ENCODE results near the gene GON4L.

The GON4L gene, protein sequence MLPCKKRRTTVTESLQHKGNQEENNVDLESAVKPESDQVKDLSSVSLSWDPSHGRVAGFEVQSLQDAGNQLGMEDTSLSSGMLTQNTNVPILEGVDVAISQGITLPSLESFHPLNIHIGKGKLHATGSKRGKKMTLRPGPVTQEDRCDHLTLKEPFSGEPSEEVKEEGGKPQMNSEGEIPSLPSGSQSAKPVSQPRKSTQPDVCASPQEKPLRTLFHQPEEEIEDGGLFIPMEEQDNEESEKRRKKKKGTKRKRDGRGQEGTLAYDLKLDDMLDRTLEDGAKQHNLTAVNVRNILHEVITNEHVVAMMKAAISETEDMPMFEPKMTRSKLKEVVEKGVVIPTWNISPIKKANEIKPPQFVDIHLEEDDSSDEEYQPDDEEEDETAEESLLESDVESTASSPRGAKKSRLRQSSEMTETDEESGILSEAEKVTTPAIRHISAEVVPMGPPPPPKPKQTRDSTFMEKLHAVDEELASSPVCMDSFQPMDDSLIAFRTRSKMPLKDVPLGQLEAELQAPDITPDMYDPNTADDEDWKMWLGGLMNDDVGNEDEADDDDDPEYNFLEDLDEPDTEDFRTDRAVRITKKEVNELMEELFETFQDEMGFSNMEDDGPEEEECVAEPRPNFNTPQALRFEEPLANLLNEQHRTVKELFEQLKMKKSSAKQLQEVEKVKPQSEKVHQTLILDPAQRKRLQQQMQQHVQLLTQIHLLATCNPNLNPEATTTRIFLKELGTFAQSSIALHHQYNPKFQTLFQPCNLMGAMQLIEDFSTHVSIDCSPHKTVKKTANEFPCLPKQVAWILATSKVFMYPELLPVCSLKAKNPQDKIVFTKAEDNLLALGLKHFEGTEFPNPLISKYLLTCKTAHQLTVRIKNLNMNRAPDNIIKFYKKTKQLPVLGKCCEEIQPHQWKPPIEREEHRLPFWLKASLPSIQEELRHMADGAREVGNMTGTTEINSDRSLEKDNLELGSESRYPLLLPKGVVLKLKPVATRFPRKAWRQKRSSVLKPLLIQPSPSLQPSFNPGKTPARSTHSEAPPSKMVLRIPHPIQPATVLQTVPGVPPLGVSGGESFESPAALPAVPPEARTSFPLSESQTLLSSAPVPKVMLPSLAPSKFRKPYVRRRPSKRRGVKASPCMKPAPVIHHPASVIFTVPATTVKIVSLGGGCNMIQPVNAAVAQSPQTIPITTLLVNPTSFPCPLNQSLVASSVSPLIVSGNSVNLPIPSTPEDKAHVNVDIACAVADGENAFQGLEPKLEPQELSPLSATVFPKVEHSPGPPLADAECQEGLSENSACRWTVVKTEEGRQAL (N-terminal part only)

DNA sequence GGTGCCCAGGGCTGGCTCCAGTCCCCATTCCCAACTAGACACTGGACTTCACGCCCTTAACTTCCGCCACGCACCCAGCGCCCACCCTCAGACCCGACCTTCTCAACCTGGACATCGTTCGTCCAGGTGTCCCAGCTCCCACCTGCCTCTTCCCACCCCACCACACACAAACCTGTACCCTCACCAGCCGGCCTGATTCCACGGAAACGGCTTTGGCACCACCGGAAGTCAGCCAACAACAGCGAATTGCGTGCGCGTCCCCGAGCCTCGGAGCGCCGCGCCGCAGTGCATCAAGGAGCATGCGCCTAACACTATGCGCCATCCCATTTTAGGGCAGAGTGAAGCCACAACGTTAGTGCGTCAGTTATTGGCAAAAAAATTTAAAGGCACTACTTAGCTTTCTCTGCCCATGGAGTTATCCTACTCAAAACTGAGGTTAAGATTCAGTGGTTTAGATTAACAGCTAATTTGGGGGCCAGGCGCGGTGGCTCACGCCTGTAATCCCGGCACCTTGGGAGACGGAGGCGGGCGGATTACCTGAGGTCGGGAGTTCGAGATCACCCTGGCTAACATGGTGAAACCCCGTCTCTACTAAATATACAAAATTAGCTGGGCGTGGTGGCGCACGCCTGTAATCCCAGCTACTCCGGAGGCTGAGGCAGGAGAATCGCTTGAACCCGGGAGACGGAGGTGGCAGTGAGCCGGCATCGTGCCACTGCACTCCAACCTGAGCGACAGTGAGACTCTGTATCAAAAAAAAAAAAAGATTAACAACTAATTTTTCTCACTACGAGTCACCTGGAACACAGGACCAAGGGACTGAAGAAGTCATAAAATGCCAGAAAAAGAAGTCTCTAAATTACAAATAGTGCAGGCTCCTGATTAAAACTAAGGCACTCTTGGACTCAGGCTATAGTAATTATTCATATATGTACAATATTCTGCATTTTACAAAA is at the start of gene GON4L:
GON4L (minus strand) TSS at position 240 of the 956 bp plus-strand sequence. CDS start 3,434 bp downstream, outside the sequence.
- H3K27ac ChIP-seq (ENCODE audit: extremely low read depth, low read depth, low read length), result peak within 1 kb of the TSS; percentile 27; the same call in 1 of the 2 replicates
- no peaks in the 10 kb centered on the region for H3K9me3 ChIP-seq (ENCODE audit: control insufficient read depth, insufficient read depth, low read depth, low read length)
- H3K36me3 ChIP-seq (ENCODE audit: control insufficient read depth in 2 of 2, insufficient read depth in 1 of 2, low read length in 2 of 2), result peaks cover 19 to 33% of the 10 kb centered on the region in 2 experiments; a peak in 2 of 3 replicates
- ChIA-PET CTCF (interaction anchor here (1.1 kb wide), 1 partner anchor 16 kb away, joined by 4 read pairs; no protein-coding TSS in a partner anchor), POLR2A (interaction anchor here (0.6 to 1.3 kb wide), 8 partner anchors 11 to 206 kb away, joined by 3 to 8 read pairs (median 3); partner anchors contain the start of gene KHDC4)
- H3K4me1 ChIP-seq (ENCODE audit: control insufficient read depth, insufficient read depth, low read length), result peaks cover 3% of the 10 kb centered on the region; the same call in 1 of the 2 replicates
- peak within 1 kb of the TSS; percentile 92 for H3K4me3 ChIP-seq (ENCODE audit: low read depth, low read length)
- TF ChIP-seq ZNF664 (tag by site-specific recombination; IDR thresholded peaks at IDR 0.05), result peak; percentile 94
- TF ChIP-seq KLF7 (tag by site-specific recombination; IDR thresholded peaks at IDR 0.05; ENCODE audit: borderline replicate concordance), result 0 out of 2 replicates have a peak, but pooled peaks have one; percentile 34
- peak; percentile 89 for TF ChIP-seq ZBTB17 (tag by site-specific recombination; IDR thresholded peaks at IDR 0.05)
- TF ChIP-seq, protein P1, sequence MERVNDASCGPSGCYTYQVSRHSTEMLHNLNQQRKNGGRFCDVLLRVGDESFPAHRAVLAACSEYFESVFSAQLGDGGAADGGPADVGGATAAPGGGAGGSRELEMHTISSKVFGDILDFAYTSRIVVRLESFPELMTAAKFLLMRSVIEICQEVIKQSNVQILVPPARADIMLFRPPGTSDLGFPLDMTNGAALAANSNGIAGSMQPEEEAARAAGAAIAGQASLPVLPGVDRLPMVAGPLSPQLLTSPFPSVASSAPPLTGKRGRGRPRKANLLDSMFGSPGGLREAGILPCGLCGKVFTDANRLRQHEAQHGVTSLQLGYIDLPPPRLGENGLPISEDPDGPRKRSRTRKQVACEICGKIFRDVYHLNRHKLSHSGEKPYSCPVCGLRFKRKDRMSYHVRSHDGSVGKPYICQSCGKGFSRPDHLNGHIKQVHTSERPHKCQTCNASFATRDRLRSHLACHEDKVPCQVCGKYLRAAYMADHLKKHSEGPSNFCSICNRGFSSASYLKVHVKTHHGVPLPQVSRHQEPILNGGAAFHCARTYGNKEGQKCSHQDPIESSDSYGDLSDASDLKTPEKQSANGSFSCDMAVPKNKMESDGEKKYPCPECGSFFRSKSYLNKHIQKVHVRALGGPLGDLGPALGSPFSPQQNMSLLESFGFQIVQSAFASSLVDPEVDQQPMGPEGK (tag by site-specific recombination; IDR thresholded peaks at IDR 0.05), result peak; percentile 62; the same call in 1 of the 2 replicates
- TF ChIP-seq, protein P2, sequence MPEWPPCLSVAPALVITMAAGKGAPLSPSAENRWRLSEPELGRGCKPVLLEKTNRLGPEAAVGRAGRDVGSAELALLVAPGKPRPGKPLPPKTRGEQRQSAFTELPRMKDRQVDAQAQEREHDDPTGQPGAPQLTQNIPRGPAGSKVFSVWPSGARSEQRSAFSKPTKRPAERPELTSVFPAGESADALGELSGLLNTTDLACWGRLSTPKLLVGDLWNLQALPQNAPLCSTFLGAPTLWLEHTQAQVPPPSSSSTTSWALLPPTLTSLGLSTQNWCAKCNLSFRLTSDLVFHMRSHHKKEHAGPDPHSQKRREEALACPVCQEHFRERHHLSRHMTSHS (tag by site-specific recombination; IDR thresholded peaks at IDR 0.05), result no peak
- TF ChIP-seq ZEB2 (tag by site-specific recombination; IDR thresholded peaks at IDR 0.05), result peak; percentile 80
- no peak for TF ChIP-seq ZNF354C (tag by site-specific recombination; IDR thresholded peaks at IDR 0.05; ENCODE audit: borderline replicate concordance, low read depth)
- peak; percentile 74; the same call in 1 of the 2 replicates for TF ChIP-seq ZBTB20 (tag by site-specific recombination; IDR thresholded peaks at IDR 0.05)
- peak; percentile 92 for TF ChIP-seq ZNF2 (tag by site-specific recombination; IDR thresholded peaks at IDR 0.05)
- TF ChIP-seq KLF16 (tag by site-specific recombination; IDR thresholded peaks at IDR 0.05), result peak; percentile 62; the same call in 1 of the 2 replicates
- peak; percentile 85 for TF ChIP-seq ZXDB (tag by site-specific recombination; IDR thresholded peaks at IDR 0.05)
- peak; percentile 26; the same call in 1 of the 2 replicates for TF ChIP-seq ZNF324 (tag by site-specific recombination; IDR thresholded peaks at IDR 0.05)
- peak; percentile 97 for TF ChIP-seq ZNF600 (tag by site-specific recombination; IDR thresholded peaks at IDR 0.05)
- TF ChIP-seq ZBTB48 (tag by site-specific recombination; IDR thresholded peaks at IDR 0.05), result peak; percentile 76
- peak; percentile 69; the same call in 1 of the 2 replicates for TF ChIP-seq KLF8 (tag by site-specific recombination; IDR thresholded peaks at IDR 0.05)
- TF ChIP-seq ZNF670 (tag by site-specific recombination; IDR thresholded peaks at IDR 0.05; ENCODE audit: low read depth), result no peak
- peak; percentile 71; the same call in 1 of the 2 replicates for TF ChIP-seq ZNF391 (tag by site-specific recombination; IDR thresholded peaks at IDR 0.05; ENCODE audit: borderline replicate concordance, low read depth)
- 0 out of 2 replicates have a peak, but pooled peaks have one; percentile 18 for TF ChIP-seq ZBTB7A (tag by site-specific recombination; IDR thresholded peaks at IDR 0.05; ENCODE audit: low read depth)
- TF ChIP-seq, protein P3, sequence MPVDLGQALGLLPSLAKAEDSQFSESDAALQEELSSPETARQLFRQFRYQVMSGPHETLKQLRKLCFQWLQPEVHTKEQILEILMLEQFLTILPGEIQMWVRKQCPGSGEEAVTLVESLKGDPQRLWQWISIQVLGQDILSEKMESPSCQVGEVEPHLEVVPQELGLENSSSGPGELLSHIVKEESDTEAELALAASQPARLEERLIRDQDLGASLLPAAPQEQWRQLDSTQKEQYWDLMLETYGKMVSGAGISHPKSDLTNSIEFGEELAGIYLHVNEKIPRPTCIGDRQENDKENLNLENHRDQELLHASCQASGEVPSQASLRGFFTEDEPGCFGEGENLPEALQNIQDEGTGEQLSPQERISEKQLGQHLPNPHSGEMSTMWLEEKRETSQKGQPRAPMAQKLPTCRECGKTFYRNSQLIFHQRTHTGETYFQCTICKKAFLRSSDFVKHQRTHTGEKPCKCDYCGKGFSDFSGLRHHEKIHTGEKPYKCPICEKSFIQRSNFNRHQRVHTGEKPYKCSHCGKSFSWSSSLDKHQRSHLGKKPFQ (tag by site-specific recombination; IDR thresholded peaks at IDR 0.05), result 0 out of 2 replicates have a peak, but pooled peaks have one; percentile 35
- peak; percentile 71 for TF ChIP-seq YY2 (tag by site-specific recombination; IDR thresholded peaks at IDR 0.05)
- TF ChIP-seq, protein P4, sequence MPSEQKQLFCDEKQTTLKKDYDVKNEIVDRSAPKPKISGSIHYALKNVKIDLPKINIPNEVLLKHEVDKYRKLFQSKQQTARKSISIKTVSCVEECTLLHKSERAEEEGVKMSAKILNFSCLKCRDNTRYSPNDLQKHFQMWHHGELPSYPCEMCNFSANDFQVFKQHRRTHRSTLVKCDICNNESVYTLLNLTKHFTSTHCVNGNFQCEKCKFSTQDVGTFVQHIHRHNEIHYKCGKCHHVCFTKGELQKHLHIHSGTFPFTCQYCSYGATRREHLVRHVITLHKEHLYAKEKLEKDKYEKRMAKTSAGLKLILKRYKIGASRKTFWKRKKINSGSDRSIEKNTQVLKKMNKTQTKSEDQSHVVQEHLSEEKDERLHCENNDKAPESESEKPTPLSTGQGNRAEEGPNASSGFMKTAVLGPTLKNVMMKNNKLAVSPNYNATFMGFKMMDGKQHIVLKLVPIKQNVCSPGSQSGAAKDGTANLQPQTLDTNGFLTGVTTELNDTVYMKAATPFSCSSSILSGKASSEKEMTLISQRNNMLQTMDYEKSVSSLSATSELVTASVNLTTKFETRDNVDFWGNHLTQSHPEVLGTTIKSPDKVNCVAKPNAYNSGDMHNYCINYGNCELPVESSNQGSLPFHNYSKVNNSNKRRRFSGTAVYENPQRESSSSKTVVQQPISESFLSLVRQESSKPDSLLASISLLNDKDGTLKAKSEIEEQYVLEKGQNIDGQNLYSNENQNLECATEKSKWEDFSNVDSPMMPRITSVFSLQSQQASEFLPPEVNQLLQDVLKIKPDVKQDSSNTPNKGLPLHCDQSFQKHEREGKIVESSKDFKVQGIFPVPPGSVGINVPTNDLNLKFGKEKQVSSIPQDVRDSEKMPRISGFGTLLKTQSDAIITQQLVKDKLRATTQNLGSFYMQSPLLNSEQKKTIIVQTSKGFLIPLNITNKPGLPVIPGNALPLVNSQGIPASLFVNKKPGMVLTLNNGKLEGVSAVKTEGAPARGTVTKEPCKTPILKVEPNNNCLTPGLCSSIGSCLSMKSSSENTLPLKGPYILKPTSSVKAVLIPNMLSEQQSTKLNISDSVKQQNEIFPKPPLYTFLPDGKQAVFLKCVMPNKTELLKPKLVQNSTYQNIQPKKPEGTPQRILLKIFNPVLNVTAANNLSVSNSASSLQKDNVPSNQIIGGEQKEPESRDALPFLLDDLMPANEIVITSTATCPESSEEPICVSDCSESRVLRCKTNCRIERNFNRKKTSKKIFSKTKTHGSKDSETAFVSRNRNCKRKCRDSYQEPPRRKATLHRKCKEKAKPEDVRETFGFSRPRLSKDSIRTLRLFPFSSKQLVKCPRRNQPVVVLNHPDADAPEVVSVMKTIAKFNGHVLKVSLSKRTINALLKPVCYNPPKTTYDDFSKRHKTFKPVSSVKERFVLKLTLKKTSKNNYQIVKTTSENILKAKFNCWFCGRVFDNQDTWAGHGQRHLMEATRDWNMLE (tag by site-specific recombination; conservative IDR thresholded peaks at IDR 0.05; ENCODE audit: low read depth), result peak; percentile 53; the same call in 1 of the 2 replicates

Data from HEK293 (cell line).